D721Med (cell line): Measurements from ENCODE around the gene RNF150.
A peak's percentile ranks its signal among the peaks of the same experiment; 100 is the strongest.

Source experiments
- DNase-seq: peaks from one replicate; pipeline ENCODE4 v3.0.0; 2011; ENCODE audit warnings: low spot score; ENCODE audit not compliant: insufficient read length
- FAIRE-seq: peaks from 2 replicates; lab custom pipeline; 2011; peaks lifted over from hg19 to GRCh38; lab: Jason Lieb, UNC
- TF ChIP-seq, protein P1 (sequence below): IDR thresholded peaks from 2 replicates; pipeline ENCODE4 v1.5.1; 2012; ENCODE audit warnings: mild to moderate bottlenecking, control low read depth; ENCODE audit not compliant: insufficient read depth; ENCODE audit errors: missing control alignments

The RNF150 gene

DNA sequence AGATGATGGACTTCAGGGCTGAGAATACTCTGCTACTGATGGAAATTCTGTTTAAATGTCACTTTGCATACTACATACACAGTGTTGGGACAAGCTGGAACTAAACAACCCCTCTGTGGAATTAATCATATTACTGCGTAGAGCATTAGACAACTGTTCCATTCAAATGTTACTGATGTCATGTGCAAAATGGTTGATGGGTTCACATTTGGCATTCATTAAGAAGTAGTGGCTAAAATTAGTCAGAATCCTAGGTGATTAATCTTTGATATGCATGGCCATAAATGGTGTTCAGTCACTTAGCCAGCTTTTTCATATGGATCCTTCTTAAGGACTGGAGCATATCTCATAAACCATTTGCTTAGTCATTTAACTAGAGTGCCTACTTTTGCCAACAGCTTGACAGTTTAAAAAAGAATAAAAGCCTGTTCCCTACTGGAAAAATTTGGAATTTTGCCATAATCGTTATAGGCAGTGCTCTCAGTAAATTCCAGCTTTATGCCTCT lies 105.2 kb downstream of the RNF150 start:
- FAIRE-seq (peak; percentile 56), DNase-seq (no peak)
- TF ChIP-seq, protein P1, sequence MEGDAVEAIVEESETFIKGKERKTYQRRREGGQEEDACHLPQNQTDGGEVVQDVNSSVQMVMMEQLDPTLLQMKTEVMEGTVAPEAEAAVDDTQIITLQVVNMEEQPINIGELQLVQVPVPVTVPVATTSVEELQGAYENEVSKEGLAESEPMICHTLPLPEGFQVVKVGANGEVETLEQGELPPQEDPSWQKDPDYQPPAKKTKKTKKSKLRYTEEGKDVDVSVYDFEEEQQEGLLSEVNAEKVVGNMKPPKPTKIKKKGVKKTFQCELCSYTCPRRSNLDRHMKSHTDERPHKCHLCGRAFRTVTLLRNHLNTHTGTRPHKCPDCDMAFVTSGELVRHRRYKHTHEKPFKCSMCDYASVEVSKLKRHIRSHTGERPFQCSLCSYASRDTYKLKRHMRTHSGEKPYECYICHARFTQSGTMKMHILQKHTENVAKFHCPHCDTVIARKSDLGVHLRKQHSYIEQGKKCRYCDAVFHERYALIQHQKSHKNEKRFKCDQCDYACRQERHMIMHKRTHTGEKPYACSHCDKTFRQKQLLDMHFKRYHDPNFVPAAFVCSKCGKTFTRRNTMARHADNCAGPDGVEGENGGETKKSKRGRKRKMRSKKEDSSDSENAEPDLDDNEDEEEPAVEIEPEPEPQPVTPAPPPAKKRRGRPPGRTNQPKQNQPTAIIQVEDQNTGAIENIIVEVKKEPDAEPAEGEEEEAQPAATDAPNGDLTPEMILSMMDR, result no peak

DNA sequence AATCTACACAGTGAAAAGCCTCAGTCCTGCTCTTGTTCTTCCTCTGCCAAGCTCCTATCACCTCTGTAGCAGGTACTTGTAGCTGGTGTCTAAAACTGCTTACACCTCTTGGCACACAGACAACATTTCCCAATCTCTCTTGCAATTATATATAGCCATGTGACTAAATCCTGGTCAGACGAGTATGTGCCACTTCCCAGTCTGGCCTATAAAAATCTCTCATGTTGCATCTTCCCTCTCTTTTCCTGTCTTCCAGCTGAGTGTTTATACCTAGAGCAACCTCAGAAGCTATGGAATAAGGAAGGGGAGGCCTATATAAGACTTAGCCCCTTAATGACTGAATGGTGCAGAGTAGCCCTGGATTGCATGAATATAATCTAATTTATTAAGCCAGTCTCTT lies 105.8 kb downstream of the RNF150 start:
- DNase-seq, result no peak
- FAIRE-seq, result no peak
- TF ChIP-seq, protein P1, result no peak

DNA sequence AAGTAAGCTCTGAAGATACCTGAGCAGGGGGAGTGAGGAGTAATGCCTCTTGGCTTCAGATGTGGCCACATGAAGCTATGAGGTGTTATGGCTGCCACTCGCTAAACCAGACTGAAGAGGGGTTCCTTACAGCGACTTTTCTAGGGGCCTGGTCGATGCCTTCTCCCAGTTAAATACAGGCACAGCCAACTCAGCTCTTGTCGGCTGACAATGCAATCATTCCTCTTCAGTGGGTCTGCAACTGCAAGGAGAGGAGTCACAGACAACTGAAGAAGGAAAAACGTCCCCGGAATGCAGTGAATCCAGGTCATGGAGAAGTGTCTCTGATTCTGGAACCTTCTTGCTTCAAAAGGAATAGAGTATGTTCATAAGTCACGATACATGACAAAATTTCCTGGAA lies 106.4 kb downstream of the RNF150 start:
- TF ChIP-seq, protein P1, result no peak
- no peak for DNase-seq
- no peak for FAIRE-seq

DNA sequence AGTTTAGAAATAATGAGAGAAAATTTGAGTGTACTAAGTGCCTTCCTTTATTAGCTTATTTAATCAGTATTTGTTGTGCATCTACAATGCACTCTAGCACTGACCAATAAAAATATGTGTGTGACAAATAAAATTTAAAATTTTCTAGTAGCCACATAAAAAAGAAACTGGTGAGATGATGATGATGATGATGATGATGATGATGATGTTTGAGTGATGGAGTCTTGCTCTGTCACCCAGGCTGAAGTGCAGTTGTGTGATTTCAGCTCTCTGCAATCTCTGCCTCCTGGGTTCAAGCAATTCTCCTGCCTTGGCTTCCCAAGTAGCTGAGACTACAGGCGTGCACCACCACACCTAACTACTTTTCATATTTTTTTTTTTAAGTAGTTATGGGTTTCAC lies 110.2 kb downstream of the RNF150 start:
- DNase-seq (no peak), FAIRE-seq (no peak)
- TF ChIP-seq, protein P1, result no peak

DNA sequence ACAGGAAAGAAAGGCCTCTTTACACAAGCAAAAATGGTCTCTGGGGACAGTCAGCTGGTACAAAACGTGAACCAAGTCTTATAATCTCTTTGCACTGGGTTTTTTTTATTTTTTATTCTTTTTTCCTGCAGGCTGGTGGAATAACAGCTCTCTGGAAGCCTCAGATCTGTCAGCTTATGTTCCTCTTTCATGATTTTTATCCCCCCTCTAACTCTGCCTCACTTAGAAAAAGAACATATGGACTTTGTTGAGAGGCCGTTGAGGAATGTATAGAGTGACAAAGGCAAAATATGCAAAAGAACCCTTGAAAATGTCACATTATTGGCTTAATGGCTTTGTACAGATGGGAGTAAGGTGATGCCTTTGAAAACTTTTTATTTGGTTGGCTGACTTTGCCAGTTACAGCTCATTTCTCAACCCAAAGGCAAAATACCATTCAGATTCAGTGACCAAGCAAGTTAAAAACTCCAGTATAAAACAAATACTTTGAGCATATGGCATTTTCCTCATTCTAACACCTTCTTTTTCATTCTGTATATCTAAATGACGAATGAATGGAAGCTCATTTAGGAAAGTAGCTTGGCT lies 111.1 kb downstream of the RNF150 start:
- TF ChIP-seq, protein P1, result no peak
- no peak for DNase-seq
- FAIRE-seq, result no peak

DNA sequence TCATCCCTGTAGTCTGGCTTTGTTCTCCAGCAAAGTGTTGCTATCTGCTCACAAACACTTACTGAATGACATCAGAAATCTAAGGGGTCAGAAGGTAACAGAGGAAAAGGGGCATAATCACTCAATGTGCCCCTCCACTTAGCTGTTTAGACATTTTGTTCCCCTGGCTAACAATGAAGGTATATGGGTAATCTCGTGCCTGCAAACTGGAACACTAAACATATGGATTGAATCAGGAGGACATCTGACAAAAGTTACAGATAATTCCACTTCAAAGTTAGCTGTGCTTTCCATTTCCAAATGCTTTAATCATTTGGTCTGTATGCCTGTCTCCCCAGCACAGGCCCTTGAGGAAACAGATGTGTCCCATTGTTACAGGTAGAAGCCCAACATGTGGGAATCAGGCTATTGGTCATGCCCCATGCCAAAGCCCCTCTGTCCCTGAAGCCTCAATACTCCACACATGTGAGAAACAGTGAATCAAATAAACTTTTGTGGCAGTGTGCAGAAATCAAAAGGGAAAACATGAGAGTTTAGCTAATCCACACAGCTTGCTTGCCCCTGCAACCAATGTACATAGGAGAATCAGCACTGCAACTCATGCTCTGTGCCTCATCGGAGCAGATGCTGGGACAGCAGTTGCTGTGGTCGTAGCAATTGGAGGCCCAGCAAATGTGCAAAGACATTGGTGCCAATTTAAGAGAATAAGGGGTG lies 111.7 kb downstream of the RNF150 start:
- no peak for FAIRE-seq
- no peak for DNase-seq
- TF ChIP-seq, protein P1, result no peak

DNA sequence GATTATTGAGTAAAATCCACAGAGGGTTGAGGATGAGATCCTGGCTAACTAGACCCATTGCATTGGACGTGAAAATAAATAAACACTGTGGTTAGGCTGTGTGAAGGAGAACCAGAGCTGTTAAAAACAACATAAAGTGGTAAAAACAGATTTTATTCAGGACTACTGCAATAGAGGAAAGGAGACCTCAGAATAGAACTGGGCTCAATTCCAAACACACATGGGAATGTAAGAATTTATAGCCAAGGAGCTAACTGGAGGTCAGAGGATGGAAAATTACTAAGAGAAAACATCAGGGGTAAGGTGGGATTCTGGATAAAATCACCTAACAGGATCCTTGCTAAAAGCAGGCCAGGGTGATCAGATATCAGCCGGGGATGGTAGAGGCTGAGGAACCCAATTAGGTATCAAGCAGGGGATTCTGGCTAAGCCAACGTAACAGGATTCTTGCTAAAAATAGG lies 112.4 kb downstream of the RNF150 start:
- TF ChIP-seq, protein P1, result no peak
- no peak for DNase-seq
- FAIRE-seq, result no peak
